ENCODE measurements around the gene METAP1D. TPM values are rescaled to one million over a fixed set of nuclear protein-coding genes. Genes with fewer than 3 reads are reported as not detected.
"Not testable (repeated sequence)": the region's sequence is repeated elsewhere in the genome, so short reads cannot be mapped to it uniquely, and the experiment has no call there.

METAP1D gene
- total RNA-seq, 4 donors from 2014 or later = 0.75 to 6.4 (median 3.6) TPM

GRCh38 chr2:171995586-171995985 lies 4.2 kb upstream of the METAP1D start:
- Histone ChIP-seq H3K27me3 (no peaks in the 10 kb centered on the region), H3K36me3 (no peaks in the 10 kb centered on the region), H3K27ac (no peak overlapping the region), H3K4me1 (peaks cover 0 to 11% (median 7%) of the 10 kb centered on the region in 4 donors), H3K4me3 (no peak overlapping the region), H3K9me3 (no peaks in the 10 kb centered on the region)
- intact Hi-C loops (cut with DNase I; ENCODE audit: low total_unique reads) (no loop called here), in situ Hi-C loops (cut with MboI; ENCODE audit: low pct_ligation_motif_present in 1 of 4, low pct_unique_long_range_greater_than_20kb in 1 of 4, low sequenced_read_pairs in 3 of 4) (no loop called here)
- WGBS, 2 donors (ENCODE audit: low coverage in 1 of 2) = 85 to 87% methylated on average over 5 of the region's 5 CpGs
- TF ChIP-seq POLR2AphosphoS5 (IDR thresholded peaks at IDR 0.05) = no peak
- TF ChIP-seq POLR2A (IDR thresholded peaks at IDR 0.05) = no peak
- no peak for TF ChIP-seq EP300 (IDR thresholded peaks at IDR 0.05; ENCODE audit: low read depth)
- TF ChIP-seq CTCF (IDR thresholded peaks at IDR 0.05) = no peak
- DNase-seq = no peak

- 88 to 95% methylated on average over 5 of the region's 5 CpGs for WGBS, 2 donors (ENCODE audit: low coverage in 1 of 2)
- intact Hi-C loops (cut with DNase I; ENCODE audit: low total_unique reads) (no loop called here), in situ Hi-C loops (cut with MboI; ENCODE audit: low pct_ligation_motif_present in 1 of 4, low pct_unique_long_range_greater_than_20kb in 1 of 4, low sequenced_read_pairs in 3 of 4) (no loop called here)
These were observed 3.7 kb upstream of the METAP1D start for GRCh38 chr2:171996021-171996420.

GRCh38 chr2:171997031-171997430 lies 2.7 kb upstream of the METAP1D start:
- intact Hi-C loops (cut with DNase I; ENCODE audit: low total_unique reads) = not testable (repeated sequence)

More at GRCh38 chr2:171996021-171996420, 3.7 kb upstream of the METAP1D start:
- Histone ChIP-seq H3K27ac (no peak overlapping the region), H3K36me3 (no peaks in the 10 kb centered on the region), H3K27me3 (no peaks in the 10 kb centered on the region), H3K9me3 (no peaks in the 10 kb centered on the region), H3K4me3 (no peak overlapping the region), H3K4me1 (peaks cover 0 to 14% (median 9%) of the 10 kb centered on the region in 4 donors)
- no peak for DNase-seq
- no peak for TF ChIP-seq POLR2AphosphoS5 (IDR thresholded peaks at IDR 0.05)
- no peak for TF ChIP-seq EP300 (IDR thresholded peaks at IDR 0.05; ENCODE audit: low read depth)
- TF ChIP-seq POLR2A (IDR thresholded peaks at IDR 0.05) = no peak
- no peak for TF ChIP-seq CTCF (IDR thresholded peaks at IDR 0.05)

GRCh38 chr2:171999161-171999560 lies 592 bp upstream of the METAP1D start:
- Histone ChIP-seq H3K27ac (peak overlapping the region; percentile 26 to 68 (median 44)), H3K4me3 (peak overlapping the region; percentile 54 to 84 (median 63)), H3K27me3 (no peaks in the 10 kb centered on the region), H3K4me1 (peaks cover 0 to 14% (median 9%) of the 10 kb centered on the region in 4 donors), H3K36me3 (no peaks in the 10 kb centered on the region), H3K9me3 (no peaks in the 10 kb centered on the region)
- in situ Hi-C loops (cut with MboI; ENCODE audit: low pct_ligation_motif_present in 1 of 4, low pct_unique_long_range_greater_than_20kb in 1 of 4, low sequenced_read_pairs in 3 of 4) = no loop called here
- TF ChIP-seq POLR2A (IDR thresholded peaks at IDR 0.05) (no peak), CTCF (IDR thresholded peaks at IDR 0.05) (no peak)
- intact Hi-C loops (cut with DNase I; ENCODE audit: low total_unique reads) = no loop called here
- DNase-seq = no peak
- 27 to 56% methylated on average over 2 to 4 of the region's 4 CpGs for WGBS, 2 donors (ENCODE audit: low coverage in 1 of 2)

More at GRCh38 chr2:171997031-171997430, 2.7 kb upstream of the METAP1D start:
- 85 to 93% methylated on average over 2 to 5 of the region's 5 CpGs for WGBS, 2 donors (ENCODE audit: low coverage in 1 of 2)
- H3K27me3 ChIP-seq; H3K36me3 ChIP-seq; H3K4me3 ChIP-seq; DNase-seq; H3K9me3 ChIP-seq; in situ Hi-C loops (cut with MboI; ENCODE audit: low pct_ligation_motif_present in 1 of 4, low pct_unique_long_range_greater_than_20kb in 1 of 4, low sequenced_read_pairs in 3 of 4); H3K27ac ChIP-seq: not testable (repeated sequence)
- peaks cover 0 to 14% (median 9%) of the 10 kb centered on the region in 4 donors for H3K4me1 ChIP-seq

GRCh38 chr2:172000696-172001361 lies 1.1 kb downstream of the METAP1D start:
- WGBS, 2 donors (ENCODE audit: low coverage in 1 of 2) = 74 to 83% methylated on average over 12 to 13 of the region's 13 CpGs
- no peak overlapping the region for H3K27ac ChIP-seq
- peaks cover 0 to 14% (median 9%) of the 10 kb centered on the region in 4 donors for H3K4me1 ChIP-seq
- no peak for DNase-seq
- no peaks in the 10 kb centered on the region for H3K9me3 ChIP-seq
- no peaks in the 10 kb centered on the region for H3K27me3 ChIP-seq
- TF ChIP-seq EP300 (IDR thresholded peaks at IDR 0.05; ENCODE audit: low read depth) (no peak), POLR2AphosphoS5 (IDR thresholded peaks at IDR 0.05) (no peak), CTCF (IDR thresholded peaks at IDR 0.05) (no peak), POLR2A (IDR thresholded peaks at IDR 0.05) (no peak)
- intact Hi-C loops (cut with DNase I; ENCODE audit: low total_unique reads) (no loop called here), in situ Hi-C loops (cut with MboI; ENCODE audit: low pct_ligation_motif_present in 1 of 4, low pct_unique_long_range_greater_than_20kb in 1 of 4, low sequenced_read_pairs in 3 of 4) (no loop called here)
- H3K36me3 ChIP-seq = no peaks in the 10 kb centered on the region
- peak overlapping the region in 1 of 4 donors; percentile 70 for H3K4me3 ChIP-seq
